ENCODE data around the gene TOP3A. TPM values are rescaled to one million over a fixed set of nuclear protein-coding genes. Genes with fewer than 3 reads are reported as not detected.

The TOP3A gene, protein sequence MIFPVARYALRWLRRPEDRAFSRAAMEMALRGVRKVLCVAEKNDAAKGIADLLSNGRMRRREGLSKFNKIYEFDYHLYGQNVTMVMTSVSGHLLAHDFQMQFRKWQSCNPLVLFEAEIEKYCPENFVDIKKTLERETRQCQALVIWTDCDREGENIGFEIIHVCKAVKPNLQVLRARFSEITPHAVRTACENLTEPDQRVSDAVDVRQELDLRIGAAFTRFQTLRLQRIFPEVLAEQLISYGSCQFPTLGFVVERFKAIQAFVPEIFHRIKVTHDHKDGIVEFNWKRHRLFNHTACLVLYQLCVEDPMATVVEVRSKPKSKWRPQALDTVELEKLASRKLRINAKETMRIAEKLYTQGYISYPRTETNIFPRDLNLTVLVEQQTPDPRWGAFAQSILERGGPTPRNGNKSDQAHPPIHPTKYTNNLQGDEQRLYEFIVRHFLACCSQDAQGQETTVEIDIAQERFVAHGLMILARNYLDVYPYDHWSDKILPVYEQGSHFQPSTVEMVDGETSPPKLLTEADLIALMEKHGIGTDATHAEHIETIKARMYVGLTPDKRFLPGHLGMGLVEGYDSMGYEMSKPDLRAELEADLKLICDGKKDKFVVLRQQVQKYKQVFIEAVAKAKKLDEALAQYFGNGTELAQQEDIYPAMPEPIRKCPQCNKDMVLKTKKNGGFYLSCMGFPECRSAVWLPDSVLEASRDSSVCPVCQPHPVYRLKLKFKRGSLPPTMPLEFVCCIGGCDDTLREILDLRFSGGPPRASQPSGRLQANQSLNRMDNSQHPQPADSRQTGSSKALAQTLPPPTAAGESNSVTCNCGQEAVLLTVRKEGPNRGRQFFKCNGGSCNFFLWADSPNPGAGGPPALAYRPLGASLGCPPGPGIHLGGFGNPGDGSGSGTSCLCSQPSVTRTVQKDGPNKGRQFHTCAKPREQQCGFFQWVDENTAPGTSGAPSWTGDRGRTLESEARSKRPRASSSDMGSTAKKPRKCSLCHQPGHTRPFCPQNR
- total RNA-seq = 10 to 100 TPM; 69.7 to 72.8 TPM
- polyA plus RNA-seq = 21.7 TPM

DNA sequence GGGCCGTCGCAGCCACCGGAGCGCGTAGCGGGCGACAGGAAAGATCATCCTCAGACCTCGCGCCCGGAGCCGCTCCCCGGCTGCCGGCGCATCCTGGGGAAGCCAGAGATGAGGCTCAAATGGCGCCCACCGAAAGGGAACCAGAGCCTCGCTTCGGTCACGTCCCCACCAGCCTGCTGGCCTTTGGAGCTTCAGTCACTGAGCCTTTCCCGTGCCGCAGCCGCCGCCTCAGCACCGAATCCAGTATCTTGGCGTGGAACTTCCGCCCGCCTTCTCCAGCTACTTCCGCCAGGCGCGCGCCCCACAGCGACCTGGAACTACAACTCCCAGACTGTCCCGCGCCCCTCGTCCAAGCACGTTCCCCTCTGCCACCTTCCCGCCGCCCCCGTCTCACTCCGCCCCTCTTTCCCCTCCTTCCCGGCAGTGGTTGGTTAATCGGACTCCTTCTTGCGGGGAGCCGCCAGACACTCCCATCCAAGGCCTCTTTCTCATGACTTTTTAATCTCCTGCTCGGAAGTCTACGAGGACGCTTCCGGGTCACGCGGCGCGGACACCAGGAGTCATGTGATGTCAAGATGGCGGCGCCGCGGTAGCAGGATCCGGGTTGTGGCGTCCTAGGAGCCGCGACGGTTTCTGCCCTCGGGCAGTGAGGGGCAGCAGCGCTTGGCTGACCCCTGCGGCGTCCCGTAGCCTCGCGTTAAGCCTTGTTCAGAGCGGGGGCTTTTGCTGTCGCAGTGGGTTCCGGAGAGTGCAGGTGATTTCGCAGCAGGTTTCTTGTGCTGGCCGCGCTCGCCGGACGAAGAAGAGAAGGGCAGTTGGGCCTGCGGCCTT, at the start of gene TOP3A, which contains the start of gene SMCR8:
Gene TOP3A, minus strand, starts transcription at position 264 of the 831 bp plus-strand sequence. Its CDS starts 216 bp downstream, at position 48.
Gene SMCR8, plus strand, starts transcription at position 563 of the 831 bp plus-strand sequence. CDS start 497 bp downstream, outside the sequence.
- Histone ChIP-seq H3K9me3 (ENCODE audit: low read length) (no peaks in the 10 kb centered on the region), H3K4me3 (ENCODE audit: low read length) (peak within 1 kb of the TSS; percentile 100), H3K36me3 (ENCODE audit: insufficient read depth, low read length) (peaks cover 18% of the 10 kb centered on the region), H3K4me1 (ENCODE audit: insufficient read depth, low read length) (peaks cover 72% of the 10 kb centered on the region), H3K27ac (ENCODE audit: low read depth, low read length) (peak within 1 kb of the TSS; percentile 96), H3K27me3 (ENCODE audit: insufficient read depth, low read length, poor library complexity, severe bottlenecking) (no peaks in the 10 kb centered on the region)
- Mint-ChIP-seq H3K36me3 (peaks cover 0 to 65% (median 5%) of the 10 kb centered on the region in 3 donors), H3K4me1 (peaks cover 72 to 88% (median 80%) of the 10 kb centered on the region in 3 donors), H3K9me3 (no peaks in the 10 kb centered on the region), H3K27ac (peak within 1 kb of the TSS; percentile 83 to 99 (median 98)), H3K4me3 (peak within 1 kb of the TSS; percentile 87 to 98 (median 96)), H3K27me3 (peaks cover 0 to 3% of the 10 kb centered on the region in 2 donors)
- ChIA-PET POLR2A (interaction anchor here (0.7 to 1.0 kb wide), 2 partner anchors 48 to 132 kb away, joined by 3 read pairs; partner anchors contain the start of genes ALKBH5 and SHMT1), CTCF (no interaction called here)
- DNase-seq = peak; percentile 96 to 98 (median 97)

DNA sequence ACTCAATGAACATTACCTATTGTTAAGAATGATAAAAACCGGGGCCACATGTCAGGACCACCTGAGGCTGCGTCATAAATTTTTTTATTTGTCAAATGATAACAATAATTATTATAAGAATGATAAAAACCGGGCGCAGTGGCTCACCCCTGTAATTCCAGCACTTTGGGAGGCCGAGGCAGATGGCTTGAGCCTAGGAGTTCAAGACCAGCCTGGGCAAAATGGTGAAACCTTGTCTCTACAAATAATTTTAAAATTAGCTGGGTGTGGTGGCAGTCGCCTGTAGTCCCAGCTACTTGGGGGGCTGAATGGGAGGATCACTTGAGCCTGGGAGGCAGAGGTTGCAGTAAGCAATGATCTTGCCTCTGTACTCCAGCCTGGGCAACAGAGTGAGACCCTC, 49.4 kb upstream of the TOP3A start:
- ChIA-PET POLR2A (no interaction called here), CTCF (interaction anchor here (1.5 kb wide), 1 partner anchor 10 kb away, joined by 4 read pairs; no protein-coding TSS in a partner anchor)
- no peaks in the 10 kb centered on the region for H3K27me3 ChIP-seq (ENCODE audit: insufficient read depth, low read length, poor library complexity, severe bottlenecking)
- H3K4me1 Mint-ChIP-seq = peaks cover 13 to 20% (median 17%) of the 10 kb centered on the region in 3 donors
- H3K4me3 ChIP-seq (ENCODE audit: low read length) = no peak overlapping the region
- no peaks in the 10 kb centered on the region for H3K27me3 Mint-ChIP-seq
- H3K9me3 ChIP-seq (ENCODE audit: low read length) = no peaks in the 10 kb centered on the region
- peaks cover 8% of the 10 kb centered on the region for H3K4me1 ChIP-seq (ENCODE audit: insufficient read depth, low read length)
- DNase-seq = no peak
- peak overlapping the region in 4 of 7 donors; percentile 27 to 43 (median 36) for H3K4me3 Mint-ChIP-seq
- no peak overlapping the region for H3K27ac Mint-ChIP-seq
- no peaks in the 10 kb centered on the region for H3K36me3 ChIP-seq (ENCODE audit: insufficient read depth, low read length)
- H3K36me3 Mint-ChIP-seq = peaks cover 0 to 6% (median 0%) of the 10 kb centered on the region in 3 donors
- H3K9me3 Mint-ChIP-seq = no peaks in the 10 kb centered on the region
- H3K27ac ChIP-seq (ENCODE audit: low read depth, low read length) = no peak overlapping the region

DNA sequence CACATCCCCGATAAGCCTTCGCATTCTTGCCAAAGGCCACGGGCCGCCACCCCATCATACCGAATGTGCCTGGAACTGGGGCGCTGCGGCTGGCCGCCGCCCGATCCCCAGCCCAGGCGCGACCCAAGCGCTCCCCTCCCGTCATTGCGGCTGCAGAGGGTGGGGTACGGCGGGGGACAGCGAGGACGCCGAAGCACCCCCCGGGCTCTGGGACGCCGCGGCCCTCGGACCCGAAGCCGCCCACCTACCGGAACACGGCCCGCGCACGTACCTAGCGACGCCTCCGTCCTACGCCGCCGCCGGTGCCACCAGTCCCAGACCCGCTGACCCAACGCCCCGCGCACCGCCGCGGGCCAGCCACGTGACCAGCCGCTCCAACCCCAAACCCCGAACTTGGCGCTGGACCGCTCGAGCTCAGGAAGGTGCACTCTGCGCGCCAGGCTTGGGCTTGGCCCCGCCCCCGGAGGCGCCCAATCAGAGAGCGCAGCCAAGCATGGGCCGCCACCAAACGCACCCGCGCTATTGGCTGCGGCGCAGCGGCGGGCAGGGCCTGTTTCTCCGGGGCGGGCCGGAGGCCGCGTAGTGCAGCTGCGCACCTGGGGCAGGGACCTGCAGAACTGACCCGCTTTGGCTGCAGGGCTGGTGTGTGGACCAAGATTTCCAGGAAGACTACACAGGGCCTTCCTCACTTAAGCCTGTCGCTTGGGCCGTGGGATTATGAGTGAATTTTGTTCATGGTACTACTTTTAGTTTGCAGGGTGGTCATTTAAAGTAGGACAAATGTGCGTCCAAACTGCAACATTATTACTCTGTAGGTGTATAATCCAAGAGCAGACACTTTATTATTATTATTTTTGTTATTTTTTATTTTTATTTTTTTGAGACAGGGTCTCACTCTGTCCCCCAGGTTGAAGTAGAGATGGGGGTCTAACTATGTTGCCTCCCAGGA, 48.6 kb upstream of the TOP3A start, which contains the start of gene SHMT1:
Gene SHMT1, minus strand, starts transcription at position 450 of the 949 bp plus-strand sequence. CDS start 7,569 bp downstream, outside the sequence.
- DNase-seq = peak; percentile 87 to 92 (median 90)
- POLR2A ChIA-PET = interaction anchor here (0.9 to 1.4 kb wide), 4 partner anchors 12 to 180 kb away, joined by 3 to 7 read pairs (median 5); partner anchors contain the start of genes ALKBH5, MIEF2, SMCR8 and TOP3A
- H3K36me3 ChIP-seq (ENCODE audit: insufficient read depth, low read length) = no peaks in the 10 kb centered on the region
- CTCF ChIA-PET = interaction anchor here (0.9 to 1.0 kb wide), 3 partner anchors 17 to 180 kb away, joined by 3 to 4 read pairs (median 3); partner anchors contain the start of gene ALKBH5
- peak within 1 kb of the TSS; percentile 78 for H3K4me3 ChIP-seq (ENCODE audit: low read length)
- Mint-ChIP-seq H3K27ac (peak within 1 kb of the TSS; percentile 61 to 94 (median 78)), H3K9me3 (no peaks in the 10 kb centered on the region), H3K27me3 (no peaks in the 10 kb centered on the region), H3K4me1 (peaks cover 13 to 20% (median 17%) of the 10 kb centered on the region in 3 donors), H3K36me3 (peaks cover 0 to 7% (median 0%) of the 10 kb centered on the region in 3 donors), H3K4me3 (peak within 1 kb of the TSS; percentile 89 to 98 (median 93))
- peak within 1 kb of the TSS; percentile 47 for H3K27ac ChIP-seq (ENCODE audit: low read depth, low read length)
- no peaks in the 10 kb centered on the region for H3K27me3 ChIP-seq (ENCODE audit: insufficient read depth, low read length, poor library complexity, severe bottlenecking)
- H3K9me3 ChIP-seq (ENCODE audit: low read length) = no peaks in the 10 kb centered on the region
- H3K4me1 ChIP-seq (ENCODE audit: insufficient read depth, low read length) = peaks cover 8% of the 10 kb centered on the region

DNA sequence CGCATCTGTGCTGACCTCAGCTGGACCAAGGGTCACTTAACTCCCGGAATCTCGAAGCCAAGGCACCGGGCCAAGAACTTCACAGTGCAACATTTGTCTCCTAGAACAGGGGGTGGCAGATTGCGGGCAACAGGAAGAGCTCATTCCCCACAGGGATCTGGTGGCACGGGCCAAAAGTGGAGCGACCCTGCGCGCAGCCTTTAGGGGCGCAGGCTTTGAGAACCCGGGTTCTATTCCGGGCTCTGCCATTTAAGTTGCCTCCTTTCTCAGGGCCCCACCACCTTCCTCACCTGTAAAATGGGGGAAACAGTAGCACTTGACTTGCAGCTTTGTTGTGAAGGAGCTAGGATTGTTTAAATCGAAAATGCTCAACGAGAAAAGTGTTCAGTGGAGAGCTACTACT, 47.9 kb upstream of the TOP3A start:
- Mint-ChIP-seq H3K36me3 (peaks cover 0 to 7% (median 0%) of the 10 kb centered on the region in 3 donors), H3K27ac (peak overlapping the region; percentile 54 to 88 (median 76)), H3K4me1 (peaks cover 13 to 20% (median 17%) of the 10 kb centered on the region in 3 donors), H3K4me3 (peak overlapping the region; percentile 89 to 98 (median 93)), H3K9me3 (no peaks in the 10 kb centered on the region), H3K27me3 (no peaks in the 10 kb centered on the region)
- CTCF ChIA-PET = interaction anchor here (0.9 to 1.0 kb wide), 3 partner anchors 16 to 179 kb away, joined by 3 to 4 read pairs (median 3); partner anchors contain the start of gene ALKBH5
- Histone ChIP-seq H3K27me3 (ENCODE audit: insufficient read depth, low read length, poor library complexity, severe bottlenecking) (no peaks in the 10 kb centered on the region), H3K27ac (ENCODE audit: low read depth, low read length) (peak overlapping the region; percentile 47), H3K4me3 (ENCODE audit: low read length) (peak overlapping the region; percentile 78), H3K36me3 (ENCODE audit: insufficient read depth, low read length) (no peaks in the 10 kb centered on the region), H3K4me1 (ENCODE audit: insufficient read depth, low read length) (peaks cover 8% of the 10 kb centered on the region), H3K9me3 (ENCODE audit: low read length) (no peaks in the 10 kb centered on the region)
- peak in 1 of 5 donors; percentile 5 for DNase-seq
- POLR2A ChIA-PET = interaction anchor here (0.9 to 1.4 kb wide), 4 partner anchors 13 to 179 kb away, joined by 3 to 7 read pairs (median 5); partner anchors contain the start of genes ALKBH5, MIEF2, SMCR8 and TOP3A

DNA sequence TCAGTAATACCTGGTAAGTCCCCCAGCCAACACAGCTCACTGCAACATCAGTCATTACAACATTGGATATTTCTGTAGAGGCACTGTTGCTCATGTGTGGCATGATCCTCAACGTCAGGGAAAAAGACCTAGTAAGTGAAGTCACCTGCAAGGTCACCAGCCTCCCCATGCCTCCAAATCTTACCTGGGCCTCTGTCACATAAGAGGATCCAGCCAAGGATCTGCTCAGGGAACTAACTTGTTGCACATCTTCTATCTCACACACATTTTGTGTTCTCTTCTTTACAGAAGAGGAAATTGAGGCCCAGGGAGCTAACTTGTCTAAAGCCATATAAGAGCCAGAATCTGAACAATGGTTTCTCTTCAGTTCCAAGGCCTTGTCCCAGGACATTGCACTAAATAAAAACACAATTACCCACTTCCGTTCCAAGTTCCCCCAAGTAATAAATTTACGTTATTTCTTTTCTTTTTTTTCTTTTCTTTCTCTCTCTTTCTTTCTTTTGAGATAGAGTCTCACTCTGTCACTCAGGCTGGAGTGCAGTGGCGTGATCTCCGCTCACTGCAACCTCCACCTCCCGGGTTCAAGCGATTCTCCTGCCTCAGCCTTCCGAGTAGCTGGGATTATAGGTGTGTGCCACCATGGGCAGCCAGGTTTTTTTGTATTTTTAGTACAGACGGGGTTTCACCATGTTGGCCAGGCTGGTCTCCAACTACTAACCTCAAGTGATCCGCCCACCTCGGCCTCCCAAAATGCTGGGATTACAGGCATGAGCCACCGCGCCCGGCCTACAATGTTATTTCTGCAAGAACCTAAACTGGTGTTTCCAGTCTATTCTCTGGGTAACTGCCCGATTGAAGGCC, 47.3 kb upstream of the TOP3A start:
- peak overlapping the region; percentile 47 for H3K27ac ChIP-seq (ENCODE audit: low read depth, low read length)
- peaks cover 8% of the 10 kb centered on the region for H3K4me1 ChIP-seq (ENCODE audit: insufficient read depth, low read length)
- H3K36me3 ChIP-seq (ENCODE audit: insufficient read depth, low read length) = no peaks in the 10 kb centered on the region
- H3K4me3 ChIP-seq (ENCODE audit: low read length) = peak overlapping the region; percentile 78
- peak overlapping the region; percentile 89 to 98 (median 93) for H3K4me3 Mint-ChIP-seq
- peaks cover 0 to 7% (median 0%) of the 10 kb centered on the region in 3 donors for H3K36me3 Mint-ChIP-seq
- H3K9me3 Mint-ChIP-seq = no peaks in the 10 kb centered on the region
- peak overlapping the region; percentile 54 to 88 (median 72) for H3K27ac Mint-ChIP-seq
- POLR2A ChIA-PET = interaction anchor here (1.1 to 1.4 kb wide), 2 partner anchors 101 to 179 kb away, joined by 6 to 7 read pairs; partner anchors contain the start of genes ALKBH5 and MIEF2
- DNase-seq = no peak
- H3K4me1 Mint-ChIP-seq = peaks cover 13 to 20% (median 17%) of the 10 kb centered on the region in 3 donors
- CTCF ChIA-PET = interaction anchor here (1.0 kb wide), 2 partner anchors 15 to 30 kb away, joined by 3 to 4 read pairs; no protein-coding TSS in a partner anchor
- no peaks in the 10 kb centered on the region for H3K27me3 Mint-ChIP-seq
- H3K27me3 ChIP-seq (ENCODE audit: insufficient read depth, low read length, poor library complexity, severe bottlenecking) = no peaks in the 10 kb centered on the region
- no peaks in the 10 kb centered on the region for H3K9me3 ChIP-seq (ENCODE audit: low read length)
